Putamen (tissue), 1 donor: Measurements from ENCODE around the gene ZKSCAN4.

Experiments used
- DNase-seq: peaks from one replicate; pipeline ENCODE4 v3.0.0-alpha.2; 2016; ENCODE audit warnings: low spot score

The ZKSCAN4 gene

DNA sequence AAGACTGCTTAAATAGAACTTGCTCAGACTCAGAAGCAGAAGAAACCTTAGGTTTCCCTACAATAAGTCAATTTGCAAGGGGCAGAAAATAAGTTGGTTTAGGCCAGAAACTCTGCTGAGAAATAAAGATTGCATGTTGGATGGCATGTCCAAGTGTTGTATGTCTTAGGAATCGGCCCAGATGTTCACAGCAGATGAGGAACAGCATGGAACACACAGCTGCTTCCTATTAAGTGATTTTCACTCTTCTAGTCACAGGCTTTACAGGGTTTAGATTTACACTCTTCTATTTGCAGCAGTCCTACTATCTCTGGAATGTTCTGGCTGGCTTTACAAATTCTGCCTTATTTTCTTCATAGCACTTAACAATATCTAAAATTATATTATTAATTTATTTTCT lies 3.2 kb downstream of the ZKSCAN4 start:
- no peak for DNase-seq

DNA sequence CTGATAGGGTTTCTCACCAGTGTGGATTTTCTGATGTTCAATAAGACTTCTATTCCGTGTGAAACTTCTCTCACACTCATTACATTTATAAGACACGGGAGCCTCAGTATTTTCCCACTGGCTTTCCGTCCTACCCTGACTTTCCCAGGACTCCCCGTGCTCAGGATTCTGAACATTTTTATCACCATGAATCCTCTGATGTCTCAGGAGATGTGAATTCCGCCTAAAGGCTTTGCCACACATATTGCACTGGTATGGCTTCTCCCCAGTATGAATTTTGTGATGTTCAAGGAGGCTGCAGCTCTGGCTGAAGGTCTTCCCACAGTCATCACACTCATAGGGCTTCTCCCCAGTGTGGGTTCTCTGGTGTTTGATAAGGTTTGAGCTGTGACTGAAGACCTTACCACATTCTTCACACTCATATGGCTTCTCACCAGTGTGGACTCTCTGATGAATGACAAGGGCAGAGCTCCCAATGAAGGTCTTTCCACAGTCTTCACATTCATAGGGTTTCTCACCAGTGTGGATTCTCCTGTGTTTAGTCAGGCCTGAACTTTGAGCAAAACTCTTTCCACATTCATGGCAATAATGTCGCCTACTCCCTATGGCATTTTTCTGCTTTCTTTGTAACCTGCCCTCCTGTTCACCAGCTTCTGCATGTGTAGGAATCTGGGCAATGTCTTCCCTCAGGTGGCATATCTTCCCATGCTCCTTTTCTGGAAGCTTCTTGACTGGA lies 6.7 kb downstream of the ZKSCAN4 start:
- no peak for DNase-seq

DNA sequence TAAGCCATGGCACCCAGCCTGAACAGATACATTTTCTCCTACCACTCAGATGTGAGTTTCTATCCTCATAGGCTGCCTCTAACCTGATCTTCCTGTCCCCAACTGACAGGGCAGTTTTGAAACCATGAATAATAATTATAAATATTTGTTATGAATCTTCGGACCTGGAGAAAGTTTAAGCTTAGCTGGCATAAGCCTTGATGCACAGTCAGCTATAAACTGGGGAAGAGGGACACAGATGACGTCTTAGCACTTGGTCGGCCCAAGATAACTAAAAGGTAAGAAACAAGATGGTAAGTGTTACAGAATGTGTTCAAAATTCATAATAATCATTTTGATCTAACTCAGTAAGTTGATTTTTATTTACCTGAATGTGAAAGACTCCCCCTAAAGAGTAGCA lies 8.1 kb downstream of the ZKSCAN4 start:
- DNase-seq, result no peak

DNA sequence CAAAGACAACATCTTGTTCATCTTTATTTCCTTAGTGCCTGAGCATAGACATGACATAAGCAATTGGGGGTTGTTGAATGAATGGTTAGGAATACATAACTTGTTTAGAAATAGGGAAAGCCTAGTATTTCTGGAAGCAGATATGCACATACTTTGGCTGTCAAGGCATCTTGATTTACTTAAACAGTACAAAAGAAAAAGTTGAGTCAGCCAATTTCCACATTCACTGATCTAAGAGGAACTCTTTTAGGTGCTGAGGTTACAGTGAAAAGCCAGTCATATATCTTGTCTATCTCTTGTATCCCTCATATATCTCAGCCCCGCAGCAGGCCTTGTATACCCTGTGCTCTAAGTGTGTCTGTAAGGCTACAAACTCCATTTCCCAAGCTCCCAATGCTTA lies 11.6 kb downstream of the ZKSCAN4 start:
- DNase-seq, result no peak

DNA sequence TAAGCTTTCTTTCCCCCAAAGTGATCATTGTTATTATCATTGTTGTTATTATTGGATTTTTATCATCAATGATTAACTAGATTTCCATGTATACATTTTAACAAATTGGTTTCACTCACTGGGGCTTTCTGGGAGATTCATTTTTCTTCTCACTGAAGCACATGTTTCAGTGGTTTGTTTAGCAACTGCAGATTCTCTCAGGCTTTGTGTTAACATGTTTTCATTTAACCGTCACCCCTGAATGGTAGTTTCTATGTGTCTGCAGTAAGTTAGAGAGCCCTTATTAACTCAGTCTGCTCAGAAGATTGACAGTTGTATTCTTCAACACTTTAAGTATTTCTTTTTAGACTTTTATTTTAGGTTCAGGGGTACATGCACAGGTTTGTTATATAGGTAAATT lies 12.4 kb downstream of the ZKSCAN4 start:
- no peak for DNase-seq

DNA sequence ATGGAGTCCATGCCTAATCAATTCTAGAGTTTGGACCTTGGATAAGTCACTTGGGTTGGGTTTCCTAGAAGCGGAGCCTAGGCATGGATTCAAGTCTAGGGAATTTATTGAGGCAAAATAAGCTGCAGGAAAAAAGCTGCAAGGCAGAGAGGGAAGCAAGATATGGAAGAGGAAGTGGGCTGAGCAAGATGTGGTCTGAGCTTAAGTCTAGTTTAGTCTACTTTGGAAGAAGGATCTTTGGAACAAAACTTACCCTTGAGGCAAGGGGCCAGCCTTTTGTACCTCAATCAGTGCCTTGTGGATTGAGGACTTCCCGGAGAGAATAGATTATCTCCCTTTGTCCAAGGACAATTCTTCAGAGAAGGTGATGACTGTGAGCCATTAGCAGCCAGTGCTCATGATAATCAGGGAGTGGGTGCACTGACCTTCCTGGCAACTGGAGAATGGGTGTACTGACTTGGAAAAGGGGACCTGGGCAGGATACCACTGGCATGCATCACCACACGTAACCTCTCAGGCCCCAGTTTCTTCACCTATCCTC lies 16.1 kb downstream of the ZKSCAN4 start:
- no peak for DNase-seq

DNA sequence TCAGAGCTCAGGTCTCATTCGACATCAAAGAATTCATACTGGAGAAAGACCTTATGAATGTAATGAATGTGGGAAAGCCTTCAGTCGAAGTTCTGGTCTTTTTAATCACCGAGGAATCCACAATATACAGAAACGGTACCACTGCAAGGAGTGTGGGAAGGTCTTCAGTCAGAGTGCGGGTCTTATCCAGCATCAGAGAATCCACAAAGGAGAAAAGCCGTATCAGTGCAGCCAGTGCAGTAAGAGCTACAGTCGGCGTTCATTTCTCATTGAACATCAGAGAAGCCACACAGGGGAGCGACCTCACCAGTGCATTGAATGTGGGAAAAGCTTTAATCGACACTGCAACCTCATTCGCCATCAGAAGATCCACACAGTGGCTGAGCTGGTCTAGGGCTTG lies 19.3 kb downstream of the ZKSCAN4 start:
- DNase-seq, result no peak

DNA sequence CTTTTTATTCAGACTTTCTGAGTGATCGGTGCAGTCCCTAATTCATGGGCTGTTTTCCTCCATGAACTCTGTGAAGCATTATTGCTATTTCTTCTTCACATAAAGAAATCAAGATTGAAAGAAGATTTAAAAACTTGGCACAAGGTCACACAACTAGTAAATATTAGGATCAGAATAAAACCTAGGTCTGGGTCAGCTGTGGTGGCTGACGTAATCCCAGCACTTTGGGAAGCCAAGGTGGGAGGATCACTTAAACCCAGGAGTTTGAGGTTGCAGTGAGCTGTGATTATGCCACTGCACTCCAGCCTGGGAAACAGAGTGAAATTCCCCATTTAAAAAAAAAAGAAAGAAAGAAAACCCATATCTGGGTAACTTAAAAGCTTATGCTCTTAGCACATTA lies 25.6 kb downstream of the ZKSCAN4 start:
- no peak for DNase-seq

DNA sequence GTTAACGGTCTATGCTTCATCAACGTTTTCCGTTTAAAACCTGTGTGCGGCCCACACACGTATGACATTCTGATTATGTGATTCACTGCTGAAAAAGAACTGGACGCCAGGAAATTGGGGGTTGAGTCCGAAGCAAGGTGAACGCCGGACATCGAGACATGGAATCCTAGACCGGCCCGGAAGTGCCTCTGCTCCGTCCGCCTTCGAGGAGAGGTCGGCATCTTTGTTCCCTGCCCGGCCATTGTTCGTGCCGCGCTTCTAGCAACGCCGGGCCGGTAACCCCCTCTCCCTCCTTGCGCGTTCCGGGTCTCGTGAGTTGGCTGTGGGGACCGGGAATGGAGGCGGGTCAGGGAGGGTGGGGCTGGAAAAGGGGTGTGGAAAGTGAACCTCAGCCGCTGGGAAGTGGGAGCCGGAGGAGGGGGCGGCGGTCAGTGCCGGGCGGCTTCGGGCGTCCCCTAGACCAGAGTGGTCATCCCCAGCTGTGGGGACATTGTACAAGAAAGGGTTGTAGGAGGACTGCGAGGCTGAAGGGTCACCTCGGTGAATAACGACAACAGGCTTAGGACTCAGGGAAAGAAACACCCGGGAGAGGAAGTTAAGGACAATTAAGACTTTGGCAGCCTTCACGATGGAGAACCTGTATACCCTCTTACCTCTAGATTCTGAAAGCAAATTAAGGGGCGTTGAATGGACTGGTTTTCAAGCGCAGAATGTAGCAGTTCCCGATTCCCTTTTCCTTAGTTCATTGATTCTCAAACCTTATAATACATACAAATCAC lies 26.8 kb downstream of the ZKSCAN4 start, which contains the start of gene ZSCAN9:
ZSCAN9 (plus strand) TSS at position 220 of the 779 bp plus-strand sequence. CDS start 1,810 bp downstream, outside the sequence.
- DNase-seq, result peak; percentile 54

DNA sequence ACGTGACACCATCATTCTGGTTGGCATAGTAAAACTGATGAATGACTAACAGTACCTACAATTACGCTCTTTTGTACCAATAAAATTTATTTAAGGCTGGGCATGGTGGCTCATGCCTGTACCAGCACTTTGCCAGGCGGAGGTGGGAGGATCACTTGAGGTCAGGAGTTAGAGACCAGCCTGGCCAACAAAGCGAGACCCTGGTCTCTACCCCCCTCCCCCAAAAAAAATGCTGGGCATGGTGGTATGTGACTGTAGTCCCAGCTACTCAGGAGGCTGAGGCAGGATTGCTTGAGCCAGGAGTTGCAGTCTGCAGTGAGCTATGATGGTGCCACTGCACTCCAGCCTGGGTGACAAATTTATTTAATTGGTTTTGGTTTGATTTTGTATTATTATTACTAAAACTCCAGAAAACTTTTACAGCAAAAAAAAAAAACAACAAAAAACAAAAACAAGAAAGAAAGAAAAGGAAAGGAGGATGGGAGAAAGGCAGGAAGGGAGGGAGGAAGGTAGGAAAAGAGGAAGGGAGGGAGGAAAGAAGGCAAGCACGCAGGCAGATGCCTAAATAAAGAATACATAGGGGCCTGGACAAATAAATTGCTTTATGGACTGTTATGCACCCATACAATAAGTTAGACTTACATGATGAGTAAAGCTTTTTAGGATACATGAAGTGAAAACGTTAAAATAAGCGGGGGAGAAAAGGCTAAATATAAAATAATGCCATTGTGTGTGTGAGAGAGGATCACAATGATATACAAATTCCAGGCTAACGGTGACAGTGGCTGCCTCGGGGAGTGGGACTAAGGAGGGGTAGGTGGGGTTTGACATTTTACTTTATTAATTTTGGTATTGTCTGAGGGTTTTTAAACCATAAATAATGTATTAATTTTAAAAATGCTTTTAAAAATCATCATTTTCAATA lies 27.7 kb downstream of the ZKSCAN4 start:
- no peak for DNase-seq

DNA sequence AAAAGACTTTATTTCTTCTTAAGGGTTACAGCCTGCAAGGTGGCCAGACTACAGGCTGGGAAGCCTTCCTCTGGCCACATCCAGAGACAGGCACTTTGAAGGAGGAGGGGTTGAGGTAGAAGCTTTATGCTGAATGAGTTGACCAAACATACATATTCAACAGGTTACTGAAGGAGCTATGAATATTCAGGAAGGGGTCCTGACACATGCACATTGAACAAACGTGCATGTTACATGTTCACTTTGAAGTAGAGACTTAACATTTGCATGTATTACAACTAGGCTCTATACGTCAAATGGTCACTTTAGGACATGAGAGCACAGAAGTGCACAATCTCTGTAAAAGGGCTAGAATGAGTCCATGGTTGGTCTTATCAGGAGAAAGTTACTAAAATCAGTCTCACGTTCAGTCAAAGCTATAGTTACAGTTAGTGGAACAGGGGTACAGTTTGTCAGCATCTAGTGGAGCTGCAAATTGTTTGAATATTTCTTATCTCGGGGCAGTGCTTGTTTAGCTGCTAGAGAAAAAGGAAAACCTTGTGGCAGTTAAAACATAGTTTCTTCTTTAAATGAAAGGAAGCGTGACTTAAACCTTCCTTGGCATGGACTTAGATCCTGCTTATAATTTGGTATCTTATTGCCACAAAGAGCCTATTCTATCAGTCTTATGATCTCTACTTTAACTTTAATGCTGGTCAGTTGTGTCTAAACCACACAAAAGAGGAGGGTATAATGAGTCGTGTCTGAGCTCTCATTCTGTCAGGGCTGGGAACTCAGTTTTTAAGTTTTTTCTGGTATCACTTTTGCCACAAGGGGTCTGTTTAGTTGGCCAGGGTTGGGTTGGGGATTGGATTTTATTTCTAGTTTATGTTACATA lies 31.6 kb downstream of the ZKSCAN4 start:
- no peak for DNase-seq

DNA sequence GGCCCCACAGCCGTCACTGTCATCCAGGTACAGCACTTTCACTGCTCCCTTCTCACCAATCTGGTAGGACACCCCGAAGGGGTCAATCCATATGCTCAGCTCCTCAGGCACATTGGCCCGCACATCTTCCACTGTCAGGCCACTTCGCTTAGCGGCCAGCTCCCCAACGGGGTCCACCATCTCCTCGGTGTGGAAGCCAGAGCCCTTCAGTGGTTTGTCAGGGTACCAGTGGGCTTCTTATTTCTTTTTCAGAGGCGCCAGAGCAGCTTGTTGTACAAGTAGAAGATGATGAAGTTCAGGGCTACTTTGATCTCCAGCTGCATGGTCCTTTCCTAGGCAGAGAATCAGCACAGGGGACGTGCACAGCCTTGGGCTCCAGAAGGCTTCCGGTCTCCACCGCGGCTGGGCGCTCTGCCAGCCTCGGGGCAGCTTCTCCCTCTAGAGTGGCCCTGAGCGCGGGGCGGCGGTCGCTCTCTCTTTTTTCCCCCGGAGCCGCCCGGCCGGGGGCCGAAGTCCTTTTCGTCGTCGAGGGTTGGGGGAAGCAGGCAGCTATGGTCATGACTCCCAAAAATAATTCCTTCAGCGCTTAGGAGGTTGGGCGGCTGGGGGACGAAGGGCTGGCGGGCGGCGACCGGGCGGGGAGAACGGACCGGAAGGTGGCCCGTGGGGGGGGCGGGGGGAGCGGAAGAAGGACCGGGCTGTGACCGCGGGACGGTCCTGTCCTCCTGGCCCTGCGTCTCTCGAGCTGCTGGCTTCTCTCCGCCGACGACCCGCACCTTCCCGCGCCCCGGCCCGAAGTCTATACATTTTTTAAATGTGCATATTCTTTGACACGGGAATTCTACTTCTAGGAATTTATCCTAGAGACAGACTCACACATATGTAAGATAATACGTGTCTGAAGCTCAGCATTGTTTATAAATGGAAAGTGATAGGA lies 33.5 kb downstream of the ZKSCAN4 start:
- DNase-seq, result peak; percentile 45

DNA sequence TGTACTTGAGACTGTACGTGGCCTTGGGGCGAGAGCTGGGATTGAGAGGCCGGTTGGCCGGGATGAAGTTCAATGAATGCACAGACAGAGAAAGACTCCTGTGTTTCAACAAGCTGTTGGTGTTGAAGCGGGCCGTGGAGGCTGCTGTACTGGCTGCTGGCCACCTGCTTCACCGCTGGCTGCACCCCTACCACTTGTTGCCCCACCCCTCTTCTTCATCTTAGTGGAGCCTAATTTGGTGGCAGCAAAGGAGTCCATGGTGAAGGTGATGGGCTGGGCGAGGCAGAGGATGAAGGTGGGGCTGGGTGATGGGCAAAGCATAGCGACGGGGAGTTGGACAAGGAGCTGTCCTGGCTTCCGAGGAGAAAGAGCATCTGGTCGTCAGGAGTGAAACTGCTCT lies 34.2 kb downstream of the ZKSCAN4 start:
- no peak for DNase-seq

DNA sequence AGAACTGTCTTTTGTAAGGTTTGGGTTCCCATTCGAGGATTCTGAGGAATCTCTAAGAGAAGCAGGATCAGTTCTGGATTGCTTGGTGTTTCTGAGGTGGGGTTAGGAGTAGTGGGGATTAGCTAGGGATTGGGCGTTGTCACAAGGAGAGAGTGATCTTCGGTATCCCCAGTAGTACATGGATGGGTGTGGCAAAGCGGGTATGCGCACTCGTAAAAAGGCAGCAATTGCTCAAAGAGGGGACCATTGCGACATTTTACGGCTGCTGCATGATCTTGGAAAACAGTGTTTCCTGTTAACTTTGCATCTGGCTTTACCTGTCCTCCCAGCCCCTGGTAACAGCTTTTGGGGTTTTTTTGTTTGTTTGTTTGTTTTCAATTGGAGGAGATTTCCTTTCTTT lies 36.6 kb downstream of the ZKSCAN4 start:
- DNase-seq, result no peak

DNA sequence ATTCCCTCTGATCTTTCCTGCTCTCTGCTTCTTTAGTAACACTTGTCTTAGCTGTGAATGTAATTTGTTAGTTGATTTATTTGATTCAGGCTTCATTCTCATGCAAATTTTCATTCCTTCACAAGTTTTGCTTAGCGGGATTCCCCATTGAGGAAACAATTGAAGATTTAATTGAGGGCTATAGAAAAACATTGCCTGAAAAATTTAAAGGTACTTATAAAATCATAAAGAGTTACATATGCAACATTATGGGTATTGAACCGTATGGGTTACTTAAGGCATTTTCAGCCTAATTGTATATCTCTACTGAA lies 38.9 kb downstream of the ZKSCAN4 start:
- no peak for DNase-seq

DNA sequence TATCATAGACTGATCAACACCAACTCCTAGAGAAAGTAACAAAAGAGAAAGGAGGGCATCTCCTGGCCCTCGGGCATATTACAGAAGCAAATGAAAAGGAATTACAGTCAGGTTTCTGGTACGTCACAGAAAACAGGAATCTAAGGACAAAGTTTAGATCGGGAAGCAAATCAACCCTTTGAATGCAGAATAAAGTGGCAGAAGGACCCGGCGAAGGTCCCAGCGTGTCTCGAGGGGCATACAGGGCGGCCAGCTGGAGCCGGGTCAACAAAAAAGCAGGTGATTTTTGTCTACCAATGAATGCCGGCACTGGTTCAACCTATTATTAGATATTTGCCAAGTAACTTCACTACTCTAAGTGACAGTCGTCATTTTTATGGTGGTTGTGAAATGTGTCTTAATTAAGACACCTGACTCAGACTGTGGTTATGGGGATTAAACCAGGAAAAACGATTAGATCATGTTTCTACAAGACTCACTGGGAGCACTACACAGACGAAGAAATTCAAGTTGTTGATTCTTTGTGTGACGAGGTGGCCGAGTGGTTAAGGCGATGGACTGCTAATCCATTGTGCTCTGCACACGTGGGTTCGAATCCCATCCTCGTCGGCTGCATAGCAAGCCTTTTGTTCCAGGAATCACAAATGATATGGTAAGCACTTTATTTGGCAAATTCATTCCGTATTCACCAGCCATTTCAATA lies 39.4 kb downstream of the ZKSCAN4 start:
- no peak for DNase-seq

DNA sequence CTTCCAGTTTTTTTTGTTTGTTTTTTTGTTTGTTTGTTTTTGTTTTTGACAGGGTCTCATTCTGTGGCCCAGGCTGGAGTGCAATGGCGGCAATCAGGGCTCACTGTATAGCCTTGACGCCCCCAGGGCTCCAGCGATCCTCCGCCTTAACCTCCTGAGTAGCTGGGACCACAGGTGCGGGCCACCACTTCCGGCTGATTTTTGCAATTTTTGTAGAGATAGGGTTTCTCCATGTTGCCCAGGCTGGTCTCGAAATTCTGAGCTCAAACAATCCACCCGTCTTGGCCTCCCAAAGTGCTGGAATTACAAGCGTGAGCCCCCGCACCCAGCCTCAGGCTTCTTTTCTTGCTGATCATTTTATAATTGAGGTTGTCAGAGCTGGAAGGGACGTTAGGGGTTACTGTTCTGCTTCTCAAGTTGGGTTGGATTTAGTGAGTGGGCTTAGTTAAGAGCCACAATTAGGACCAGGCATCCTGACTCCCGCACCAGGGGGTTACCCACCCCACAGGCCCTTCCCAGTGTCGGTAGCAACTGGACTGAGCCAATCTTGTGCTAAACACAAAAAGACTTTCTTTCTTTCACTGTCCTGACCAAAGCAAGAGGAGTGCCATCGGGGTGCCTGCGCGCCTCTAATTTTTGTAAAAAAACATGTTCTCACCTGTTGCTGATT lies 40.1 kb downstream of the ZKSCAN4 start:
- no peak for DNase-seq

DNA sequence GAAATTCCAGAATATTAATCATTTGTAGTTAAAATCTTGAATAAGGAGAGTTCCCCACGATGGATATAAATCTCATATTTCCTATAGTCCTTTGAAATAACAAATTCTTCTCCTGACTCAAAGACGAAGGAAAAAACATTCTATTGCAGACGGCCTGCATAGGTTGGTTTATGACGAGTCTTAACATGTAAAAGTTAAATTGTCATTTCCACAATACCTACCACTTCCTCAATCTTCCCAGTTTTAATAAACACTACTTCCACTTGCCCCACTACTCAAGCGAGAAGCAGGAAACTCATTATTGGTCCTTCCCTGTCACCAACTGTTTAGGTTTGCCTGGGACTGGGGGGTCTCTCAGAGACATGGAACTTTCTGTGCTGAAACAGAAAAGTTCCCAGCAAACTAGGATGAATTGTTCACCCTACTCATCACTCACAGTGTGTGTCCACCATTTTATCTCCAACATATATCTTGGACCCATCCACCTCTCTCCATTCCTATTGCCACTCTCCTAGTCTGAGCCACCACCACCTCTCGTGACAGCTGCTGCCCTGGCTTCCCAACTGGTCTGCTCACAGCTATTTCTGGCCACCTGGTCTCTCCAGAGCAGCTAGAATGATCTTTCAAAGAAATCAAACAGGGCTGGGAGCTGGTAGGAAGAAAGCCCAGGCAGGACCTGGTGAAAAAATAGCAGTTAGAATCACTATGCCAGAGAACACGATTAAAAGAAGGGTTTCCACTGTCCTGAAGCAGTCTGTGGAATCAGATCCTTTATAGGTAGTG lies 42.1 kb downstream of the ZKSCAN4 start:
- no peak for DNase-seq
